ENCODE measurements around the gene PIGK. TPM values are rescaled to one million over a fixed set of nuclear protein-coding genes. Genes with fewer than 3 reads are reported as not detected.

Gene PIGK
- total and polyA plus RNA-seq, 2 experiments from 2014 or later, result 11.2 to 13.0 TPM

DNA sequence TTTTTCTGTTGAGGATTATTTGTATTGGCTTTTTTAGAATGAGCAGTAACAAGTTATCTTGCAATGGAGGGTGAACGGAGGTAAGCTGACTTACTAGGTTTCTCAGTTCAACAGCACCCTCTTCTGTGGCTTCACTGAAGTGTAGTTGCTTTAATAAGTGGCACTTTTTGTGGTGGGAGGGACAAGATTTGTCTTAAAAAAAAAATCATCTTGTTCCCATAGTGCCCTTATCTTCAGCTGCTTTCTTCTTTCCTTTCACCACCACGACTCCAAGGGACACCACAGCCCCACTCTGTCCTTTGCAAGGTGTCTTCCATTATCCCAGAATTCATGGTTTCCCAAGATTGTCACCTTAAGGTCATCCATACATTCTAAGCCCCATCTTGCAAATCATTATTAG lies 92.9 kb downstream of the PIGK start:
- Histone ChIP-seq H3K4me3 (no peak overlapping the region), H3K36me3 (no peaks in the 10 kb centered on the region), H3K9me3 (ENCODE audit: low read depth) (no peaks in the 10 kb centered on the region), H3K4me1 (ENCODE audit: low read depth) (no peaks in the 10 kb centered on the region), H3K27me3 (no peaks in the 10 kb centered on the region), H3K27ac (no peak overlapping the region)
- TF ChIP-seq CTCF (IDR thresholded peaks at IDR 0.05; ENCODE audit: low read depth, low read length), result peak; percentile 68
- peak; percentile 78 to 84 for DNase-seq (ENCODE audit: low read depth in 1 of 2, low spot score in 1 of 2)

- Histone ChIP-seq H3K27ac (no peak overlapping the region), H3K4me3 (no peak overlapping the region), H3K9me3 (ENCODE audit: low read depth) (no peaks in the 10 kb centered on the region), H3K4me1 (ENCODE audit: low read depth) (no peaks in the 10 kb centered on the region), H3K27me3 (no peaks in the 10 kb centered on the region), H3K36me3 (no peaks in the 10 kb centered on the region)
- DNase-seq (ENCODE audit: low read depth in 1 of 2, low spot score in 1 of 2), result no peak
- TF ChIP-seq CTCF (IDR thresholded peaks at IDR 0.05; ENCODE audit: low read depth, low read length), result no peak
Observed at GRCh38 chr1:77121503-77121902, 97.7 kb downstream of the PIGK start.

- no peaks in the 10 kb centered on the region for H3K4me1 ChIP-seq (ENCODE audit: low read depth)
- H3K4me3 ChIP-seq, result no peak overlapping the region
- TF ChIP-seq CTCF (IDR thresholded peaks at IDR 0.05; ENCODE audit: low read depth, low read length), result no peak
- no peak overlapping the region for H3K27ac ChIP-seq
- H3K36me3 ChIP-seq, result no peaks in the 10 kb centered on the region
- H3K27me3 ChIP-seq, result no peaks in the 10 kb centered on the region
- no peak for DNase-seq (ENCODE audit: low read depth in 1 of 2, low spot score in 1 of 2)
- no peaks in the 10 kb centered on the region for H3K9me3 ChIP-seq (ENCODE audit: low read depth)
Observed at GRCh38 chr1:77120950-77121349, 98.3 kb downstream of the PIGK start.

DNA sequence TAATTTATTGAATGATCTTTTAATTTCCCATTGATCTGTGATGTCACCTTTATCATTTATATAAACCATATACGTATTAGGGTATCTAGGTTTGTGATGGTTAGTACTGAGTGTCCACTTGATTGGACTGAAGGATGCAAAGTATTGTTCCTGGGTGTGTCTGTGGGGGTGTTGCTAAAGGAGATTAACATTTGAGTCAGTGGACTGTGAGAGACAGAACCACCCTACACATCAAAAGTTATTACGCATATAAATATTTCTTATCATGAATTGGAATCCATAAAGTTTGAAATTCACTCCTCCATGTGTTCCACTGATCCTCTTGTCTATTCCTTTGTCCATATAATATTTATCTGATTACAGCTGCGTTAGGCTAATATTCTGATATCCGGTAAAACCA lies 100.5 kb downstream of the PIGK start:
- Histone ChIP-seq H3K9me3 (ENCODE audit: low read depth) (no peaks in the 10 kb centered on the region), H3K4me1 (ENCODE audit: low read depth) (no peaks in the 10 kb centered on the region), H3K27ac (no peak overlapping the region), H3K36me3 (no peaks in the 10 kb centered on the region), H3K27me3 (no peaks in the 10 kb centered on the region), H3K4me3 (no peak overlapping the region)
- no peak for DNase-seq (ENCODE audit: low read depth in 1 of 2, low spot score in 1 of 2)
- no peak for TF ChIP-seq CTCF (IDR thresholded peaks at IDR 0.05; ENCODE audit: low read depth, low read length)

DNA sequence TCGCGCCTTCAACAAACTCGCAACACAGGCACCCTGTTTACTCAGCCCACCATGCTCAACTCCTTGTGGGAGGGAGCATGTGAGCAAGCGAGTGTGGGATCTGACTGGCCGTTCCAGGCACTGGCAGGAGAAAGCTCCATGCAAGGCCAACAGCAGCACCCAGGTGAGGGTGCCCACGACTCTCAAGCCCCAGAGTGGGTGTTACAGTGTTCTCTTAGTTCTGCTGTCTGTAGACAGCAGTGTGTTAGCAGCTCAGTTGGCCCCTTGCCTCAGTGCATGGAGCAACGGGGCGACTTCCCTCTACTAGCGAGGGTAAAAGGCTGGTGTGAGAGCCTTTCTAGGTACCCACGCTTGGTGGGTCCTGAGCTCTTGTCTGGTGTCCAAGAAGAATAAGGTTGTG lies 114.6 kb downstream of the PIGK start:
- Histone ChIP-seq H3K27ac (no peak overlapping the region), H3K4me3 (no peak overlapping the region), H3K36me3 (no peaks in the 10 kb centered on the region), H3K4me1 (ENCODE audit: low read depth) (no peaks in the 10 kb centered on the region), H3K27me3 (no peaks in the 10 kb centered on the region), H3K9me3 (ENCODE audit: low read depth) (no peaks in the 10 kb centered on the region)
- TF ChIP-seq CTCF (IDR thresholded peaks at IDR 0.05; ENCODE audit: low read depth, low read length), result no peak
- DNase-seq (ENCODE audit: low read depth in 1 of 2, low spot score in 1 of 2), result no peak

DNA sequence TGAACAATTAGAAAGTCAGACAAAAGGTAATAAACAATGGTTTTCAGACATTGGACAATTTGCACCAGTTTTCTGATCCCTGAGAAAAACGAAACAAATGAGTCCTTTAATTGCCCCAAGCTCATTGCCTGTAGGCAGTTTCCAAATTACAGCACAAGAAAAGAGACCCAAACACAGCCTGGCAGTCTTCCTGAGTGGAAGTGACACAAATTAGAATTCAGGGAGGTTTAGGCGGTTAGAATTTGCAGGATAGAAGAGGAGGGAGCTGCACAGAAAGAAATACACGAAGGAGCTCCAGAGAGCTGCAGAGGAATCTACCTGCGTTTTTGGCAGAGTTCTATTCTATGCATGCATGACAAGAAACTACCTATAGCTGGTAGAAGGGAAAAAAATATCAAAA lies 115.7 kb downstream of the PIGK start:
- H3K27me3 ChIP-seq, result no peaks in the 10 kb centered on the region
- no peaks in the 10 kb centered on the region for H3K36me3 ChIP-seq
- no peak for TF ChIP-seq CTCF (IDR thresholded peaks at IDR 0.05; ENCODE audit: low read depth, low read length)
- no peak for DNase-seq (ENCODE audit: low read depth in 1 of 2, low spot score in 1 of 2)
- H3K9me3 ChIP-seq (ENCODE audit: low read depth), result no peaks in the 10 kb centered on the region
- H3K27ac ChIP-seq, result no peak overlapping the region
- H3K4me1 ChIP-seq (ENCODE audit: low read depth), result no peaks in the 10 kb centered on the region
- H3K4me3 ChIP-seq, result no peak overlapping the region
